Measurements from ENCODE around the gene PGM5. TPM values are rescaled to one million over a fixed set of nuclear protein-coding genes. Genes with fewer than 3 reads are reported as not detected.

The PGM5 gene
- total RNA-seq, 1 donor from 2014 or later, result 9.8 TPM

- no peak overlapping the region for H3K27ac Mint-ChIP-seq
- peaks cover 43% of the 10 kb centered on the region for H3K27me3 Mint-ChIP-seq (ENCODE audit: low read depth)
- no peak for TF ChIP-seq CTCF (IDR thresholded peaks at IDR 0.05; ENCODE audit: unreplicated experiment)
These were observed 181.1 kb downstream of the PGM5 start for GRCh38 chr9:68537616-68537880.

DNA sequence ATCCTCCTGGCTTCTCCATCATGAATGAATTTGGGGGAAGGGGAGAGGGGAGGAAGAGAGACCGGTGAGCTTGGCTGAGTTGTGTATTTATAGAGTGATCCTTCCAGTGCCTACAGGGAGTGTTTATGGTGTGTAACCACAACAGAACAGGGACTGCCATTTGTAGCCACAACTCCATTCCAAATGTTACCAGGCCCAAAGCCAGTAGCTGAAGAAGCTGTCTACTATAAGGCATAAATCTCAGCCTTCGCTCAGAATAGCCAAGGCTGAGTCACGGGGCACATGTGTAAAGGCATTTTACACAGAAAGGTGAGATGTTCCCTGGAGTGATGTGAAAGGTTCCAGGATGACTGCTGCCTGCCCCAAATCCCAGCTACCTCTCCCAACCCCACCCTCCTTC lies 181.8 kb downstream of the PGM5 start:
- no peak overlapping the region for H3K4me3 Mint-ChIP-seq
- no peak for TF ChIP-seq CTCF (IDR thresholded peaks at IDR 0.05; ENCODE audit: unreplicated experiment)
- no peak for DNase-seq (ENCODE audit: low spot score in 2 of 2, unreplicated experiment in 2 of 2)
- peaks cover 15% of the 10 kb centered on the region for H3K4me1 Mint-ChIP-seq
- H3K36me3 Mint-ChIP-seq, result no peaks in the 10 kb centered on the region
- H3K27ac Mint-ChIP-seq, result no peak overlapping the region
- H3K9me3 Mint-ChIP-seq, result peaks cover 5% of the 10 kb centered on the region
- peaks cover 46% of the 10 kb centered on the region for H3K27me3 Mint-ChIP-seq (ENCODE audit: low read depth)

More at GRCh38 chr9:68537616-68537880, 181.1 kb downstream of the PGM5 start:
- H3K9me3 Mint-ChIP-seq, result peaks cover 5% of the 10 kb centered on the region
- H3K4me1 Mint-ChIP-seq, result peaks cover 15% of the 10 kb centered on the region
- no peak overlapping the region for H3K4me3 Mint-ChIP-seq
- no peaks in the 10 kb centered on the region for H3K36me3 Mint-ChIP-seq
- DNase-seq (ENCODE audit: low spot score in 2 of 2, unreplicated experiment in 2 of 2), result no peak

DNA sequence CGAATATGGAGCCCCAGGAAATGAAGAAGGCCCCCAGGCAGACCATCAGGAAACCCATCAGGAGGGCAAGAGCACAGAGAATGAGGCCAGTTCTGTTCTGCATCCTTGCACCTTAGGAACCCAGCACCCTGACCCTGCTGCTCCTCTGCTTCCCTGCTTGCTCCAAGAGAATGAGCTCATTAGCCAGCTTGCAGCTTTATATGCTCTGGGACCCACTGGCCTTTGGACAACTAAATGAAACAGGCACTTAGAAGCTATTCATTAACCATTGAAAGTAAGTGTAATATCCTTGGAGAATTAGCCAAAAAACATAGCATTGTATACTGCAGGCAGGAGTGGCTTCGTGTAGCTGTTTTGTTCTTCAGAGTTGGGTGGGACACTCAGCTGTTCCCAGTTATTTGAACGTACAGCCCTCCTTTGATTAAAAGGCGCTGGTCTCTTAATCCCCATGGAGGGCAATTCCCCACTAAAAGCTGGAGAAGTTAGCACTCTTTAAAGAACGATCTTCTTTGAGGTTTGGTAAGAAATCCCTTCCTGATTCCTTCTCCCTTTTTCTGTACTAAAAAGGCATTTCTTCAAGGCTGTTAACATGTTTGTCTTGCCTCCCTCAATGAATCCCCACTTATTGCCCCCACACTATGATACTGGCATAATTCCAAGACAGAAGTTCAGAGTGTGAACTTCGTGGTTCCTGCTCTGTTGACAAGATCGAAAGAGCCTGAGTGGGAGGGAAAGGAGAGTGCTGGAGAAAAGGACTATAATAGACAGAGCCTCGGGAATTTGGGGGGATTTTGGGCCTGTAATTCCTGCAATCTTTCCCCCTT lies 184.5 kb downstream of the PGM5 start, which contains the start of gene TMEM252:
Gene TMEM252 (minus strand): TSS at position 172 of the 824 bp plus-strand sequence. CDS start 69 bp downstream, at position 103.
- H3K27me3 Mint-ChIP-seq (ENCODE audit: low read depth), result peaks cover 63% of the 10 kb centered on the region
- DNase-seq (ENCODE audit: low spot score in 2 of 2, unreplicated experiment in 2 of 2), result no peak
- TF ChIP-seq CTCF (IDR thresholded peaks at IDR 0.05; ENCODE audit: unreplicated experiment), result no peak

DNA sequence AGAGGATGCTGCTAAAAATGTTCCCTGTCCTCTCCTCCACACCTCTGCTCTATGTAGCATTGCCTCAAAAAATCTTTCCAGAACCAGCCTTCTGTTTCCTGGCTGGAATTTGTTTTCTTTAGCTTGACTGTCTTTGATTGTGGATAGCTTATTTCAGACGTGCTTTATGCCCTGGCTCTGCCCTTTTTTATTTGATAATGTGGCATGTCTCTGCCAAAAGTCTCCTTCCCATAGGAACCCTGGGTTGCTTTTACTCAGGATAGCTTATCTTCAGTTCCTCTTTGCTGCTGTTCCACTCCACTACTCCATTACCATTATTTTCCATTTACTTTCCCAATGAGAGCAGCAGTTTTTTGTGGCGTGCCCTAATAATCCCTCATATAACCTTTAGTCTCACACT lies 185.2 kb downstream of the PGM5 start:
- Mint-ChIP-seq H3K36me3 (no peaks in the 10 kb centered on the region), H3K27me3 (ENCODE audit: low read depth) (peaks cover 66% of the 10 kb centered on the region)

More for the DNA sequence above, 184.5 kb downstream of the PGM5 start, which contains the start of gene TMEM252:
- Mint-ChIP-seq H3K36me3 (no peaks in the 10 kb centered on the region), H3K9me3 (peaks cover 5% of the 10 kb centered on the region), H3K4me1 (peaks cover 15% of the 10 kb centered on the region), H3K4me3 (no peak within 1 kb of the TSS), H3K27ac (no peak within 1 kb of the TSS)

DNA sequence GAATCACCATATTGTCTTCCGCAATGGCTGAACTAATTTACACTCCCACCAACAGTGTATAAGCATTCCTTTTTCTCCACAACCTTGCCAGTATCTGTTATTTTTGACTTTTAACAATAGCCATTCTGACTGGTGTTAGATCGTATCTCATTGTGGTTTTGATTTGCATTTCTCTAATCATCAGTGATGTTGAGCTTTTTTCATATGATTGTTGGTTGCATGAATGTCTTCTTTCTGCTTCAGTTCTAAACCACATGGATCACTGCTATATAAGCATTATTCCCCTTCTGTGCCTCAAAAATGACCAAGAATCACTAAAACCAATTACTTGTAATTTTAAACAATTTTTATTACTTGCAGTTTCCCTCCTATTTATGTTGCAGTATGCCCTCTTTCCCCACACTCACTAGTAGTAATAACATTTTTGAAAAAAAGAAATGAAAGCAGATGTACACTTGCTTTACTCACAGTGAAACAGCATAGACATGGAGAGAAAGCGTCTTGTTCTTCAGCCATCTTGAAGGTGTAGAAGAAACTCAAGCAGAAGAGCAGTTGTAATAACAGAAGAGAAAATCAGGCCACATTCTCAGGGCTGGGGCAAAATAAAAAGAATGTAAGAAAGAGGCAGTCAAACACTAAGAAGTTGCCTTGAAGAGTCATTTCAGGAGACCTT lies 188.8 kb downstream of the PGM5 start:
- DNase-seq (ENCODE audit: low spot score in 2 of 2, unreplicated experiment in 2 of 2), result no peak
- H3K27me3 Mint-ChIP-seq (ENCODE audit: low read depth), result peaks cover 69% of the 10 kb centered on the region

More for the DNA sequence above, 185.2 kb downstream of the PGM5 start:
- TF ChIP-seq CTCF (IDR thresholded peaks at IDR 0.05; ENCODE audit: unreplicated experiment), result no peak
- DNase-seq (ENCODE audit: low spot score in 2 of 2, unreplicated experiment in 2 of 2), result no peak
- no peak overlapping the region for H3K4me3 Mint-ChIP-seq
- H3K4me1 Mint-ChIP-seq, result peaks cover 14% of the 10 kb centered on the region
- H3K27ac Mint-ChIP-seq, result no peak overlapping the region
- peaks cover 5% of the 10 kb centered on the region for H3K9me3 Mint-ChIP-seq

More for the DNA sequence above, 188.8 kb downstream of the PGM5 start:
- Mint-ChIP-seq H3K27ac (no peak overlapping the region), H3K9me3 (no peaks in the 10 kb centered on the region), H3K36me3 (no peaks in the 10 kb centered on the region), H3K4me3 (no peak overlapping the region), H3K4me1 (peaks cover 9% of the 10 kb centered on the region)
- TF ChIP-seq CTCF (IDR thresholded peaks at IDR 0.05; ENCODE audit: unreplicated experiment), result no peak

Measured in mesothelial cell of epicardium (in vitro differentiated cells).